ENCODE results near the gene RAB40AL. TPM values are rescaled to one million over a fixed set of nuclear protein-coding genes. Genes with fewer than 3 reads are reported as not detected.

RAB40AL gene
- total RNA-seq, 1 donor from 2014 or later = not detected

DNA sequence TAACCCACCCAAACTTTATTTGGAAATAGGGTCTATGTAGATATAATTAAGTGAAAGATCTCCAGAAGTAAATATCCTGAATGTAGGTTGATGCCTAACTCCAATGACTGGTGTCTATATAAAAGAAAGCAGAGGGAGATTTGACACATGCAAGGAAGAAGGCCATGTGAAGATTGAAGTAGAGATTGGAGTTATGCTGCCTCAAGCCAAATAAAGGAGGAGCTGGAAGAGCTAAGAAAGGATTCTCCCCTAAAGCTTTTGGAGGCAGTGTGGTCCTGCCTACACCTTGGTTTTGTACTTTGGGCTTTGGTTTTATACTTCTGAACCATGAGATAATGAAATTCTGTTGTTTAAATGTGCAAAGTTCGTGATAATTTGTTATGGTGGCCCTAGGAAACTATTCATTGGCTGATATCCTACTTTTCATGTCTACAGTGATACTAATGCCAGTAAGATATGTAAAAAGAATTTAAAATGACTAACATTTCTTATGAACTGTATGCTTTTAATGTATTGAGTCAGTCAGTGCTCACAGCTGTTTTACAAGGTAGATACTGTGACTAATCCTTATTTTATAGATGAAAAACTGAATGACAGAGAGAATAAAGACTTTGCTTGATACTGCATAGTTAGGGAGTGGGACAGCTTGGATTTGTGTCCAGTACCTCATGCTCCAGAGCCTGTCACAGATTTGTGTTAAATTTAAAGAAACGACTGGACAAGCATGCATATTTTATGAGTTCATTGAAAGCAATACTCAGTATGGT is 5.9 kb upstream of the RAB40AL start:
- Histone ChIP-seq H3K36me3 (no peaks in the 10 kb centered on the region), H3K9me3 (replicated peaks) (no peaks in the 10 kb centered on the region), H3K27ac (replicated peaks) (no peak overlapping the region), H3K4me1 (no peaks in the 10 kb centered on the region), H3K4me3 (no peak overlapping the region), H3K27me3 (ENCODE audit: low read depth) (no peaks in the 10 kb centered on the region)
- TF ChIP-seq, protein P1, sequence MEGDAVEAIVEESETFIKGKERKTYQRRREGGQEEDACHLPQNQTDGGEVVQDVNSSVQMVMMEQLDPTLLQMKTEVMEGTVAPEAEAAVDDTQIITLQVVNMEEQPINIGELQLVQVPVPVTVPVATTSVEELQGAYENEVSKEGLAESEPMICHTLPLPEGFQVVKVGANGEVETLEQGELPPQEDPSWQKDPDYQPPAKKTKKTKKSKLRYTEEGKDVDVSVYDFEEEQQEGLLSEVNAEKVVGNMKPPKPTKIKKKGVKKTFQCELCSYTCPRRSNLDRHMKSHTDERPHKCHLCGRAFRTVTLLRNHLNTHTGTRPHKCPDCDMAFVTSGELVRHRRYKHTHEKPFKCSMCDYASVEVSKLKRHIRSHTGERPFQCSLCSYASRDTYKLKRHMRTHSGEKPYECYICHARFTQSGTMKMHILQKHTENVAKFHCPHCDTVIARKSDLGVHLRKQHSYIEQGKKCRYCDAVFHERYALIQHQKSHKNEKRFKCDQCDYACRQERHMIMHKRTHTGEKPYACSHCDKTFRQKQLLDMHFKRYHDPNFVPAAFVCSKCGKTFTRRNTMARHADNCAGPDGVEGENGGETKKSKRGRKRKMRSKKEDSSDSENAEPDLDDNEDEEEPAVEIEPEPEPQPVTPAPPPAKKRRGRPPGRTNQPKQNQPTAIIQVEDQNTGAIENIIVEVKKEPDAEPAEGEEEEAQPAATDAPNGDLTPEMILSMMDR (IDR thresholded peaks at IDR 0.05; ENCODE audit: borderline replicate concordance) = no peak
- intact Hi-C loops (cut with micrococcal nuclease) = no loop called here
- DNase-seq = no peak

DNA sequence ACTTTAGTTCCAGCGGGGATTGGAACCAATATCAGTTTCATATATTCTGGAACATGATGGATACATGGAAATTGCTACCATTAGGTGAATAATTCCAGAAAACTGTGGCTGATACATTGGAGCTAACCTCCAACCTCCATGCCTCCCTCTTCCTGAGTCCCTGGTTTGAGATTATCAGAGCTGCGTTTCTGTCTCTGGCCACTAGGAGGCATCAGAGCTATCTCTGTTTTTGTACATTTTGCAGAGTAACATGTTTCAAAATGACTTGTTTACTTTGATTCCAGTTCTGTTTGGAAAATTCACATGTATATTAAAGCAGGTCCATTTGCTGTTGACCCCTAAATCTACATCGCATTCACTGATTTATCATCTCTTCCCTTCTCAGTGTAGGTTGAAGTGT is 2.4 kb upstream of the RAB40AL start:
- no peak overlapping the region for H3K27ac ChIP-seq (replicated peaks)
- H3K27me3 ChIP-seq (ENCODE audit: low read depth) = no peaks in the 10 kb centered on the region
- H3K9me3 ChIP-seq (replicated peaks) = no peaks in the 10 kb centered on the region
- no peaks in the 10 kb centered on the region for H3K36me3 ChIP-seq
- no peak for DNase-seq
- no peaks in the 10 kb centered on the region for H3K4me1 ChIP-seq
- H3K4me3 ChIP-seq = no peak overlapping the region
- TF ChIP-seq, protein P1 (IDR thresholded peaks at IDR 0.05; ENCODE audit: borderline replicate concordance) = peak; percentile 63
- intact Hi-C loops (cut with micrococcal nuclease) = no loop called here

DNA sequence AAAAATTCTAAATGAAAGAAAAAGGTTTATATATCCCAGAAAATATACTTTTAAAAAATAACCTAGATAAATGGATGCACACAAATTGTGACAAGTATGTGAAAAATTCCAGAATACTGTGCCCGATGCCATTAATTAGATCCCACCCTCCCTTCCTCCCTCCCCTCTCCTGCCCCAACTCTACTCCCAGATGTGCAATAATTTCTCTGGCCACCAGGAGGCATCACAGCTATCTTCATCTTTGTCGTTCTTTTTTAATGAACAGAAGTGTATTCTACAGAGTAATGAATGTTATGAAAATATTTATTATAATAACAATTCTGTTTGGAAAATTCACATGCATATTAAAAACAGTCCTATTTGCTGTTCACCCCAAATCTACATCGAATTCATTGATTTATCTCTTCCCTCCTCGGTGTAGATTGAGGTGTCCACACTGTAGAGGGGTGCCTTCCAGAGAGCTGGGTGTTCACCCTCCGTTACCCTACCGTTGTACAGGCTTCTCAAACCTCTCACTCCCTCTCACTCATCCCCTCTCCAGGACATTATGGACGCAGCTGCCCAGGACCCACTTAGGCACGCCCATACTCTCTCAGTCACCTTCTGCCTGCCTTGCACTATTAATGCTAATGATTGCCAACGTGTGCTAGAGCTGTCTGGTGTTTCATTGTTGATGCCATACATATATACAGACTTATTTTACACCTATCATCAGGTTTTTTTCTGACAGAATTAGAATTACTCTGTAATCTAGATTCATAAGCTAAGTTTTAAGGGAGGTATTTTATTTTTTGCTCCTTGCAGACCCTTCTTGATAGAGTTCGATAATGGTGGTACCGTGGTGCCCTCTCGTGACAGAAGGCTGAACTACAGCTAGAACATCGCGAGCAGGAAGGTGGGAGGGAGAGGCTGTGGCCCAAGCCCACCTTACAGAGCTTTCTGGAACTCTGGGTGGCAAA is 14.1 kb downstream of the RAB40AL start:
- Histone ChIP-seq H3K36me3 (no peaks in the 10 kb centered on the region), H3K9me3 (replicated peaks) (no peaks in the 10 kb centered on the region), H3K27ac (replicated peaks) (no peak overlapping the region), H3K4me3 (peak overlapping the region; percentile 21), H3K4me1 (no peaks in the 10 kb centered on the region), H3K27me3 (ENCODE audit: low read depth) (no peaks in the 10 kb centered on the region)
- intact Hi-C loops (cut with micrococcal nuclease) = no loop called here
- DNase-seq = peak; percentile 13
- TF ChIP-seq, protein P1 (IDR thresholded peaks at IDR 0.05; ENCODE audit: borderline replicate concordance) = peak; percentile 61

GRCh38 chrX:102957751-102958150 is 20.7 kb downstream of the RAB40AL start:
- intact Hi-C loops (cut with micrococcal nuclease) = no loop called here
- TF ChIP-seq, protein P1 (IDR thresholded peaks at IDR 0.05; ENCODE audit: borderline replicate concordance) = no peak
- no peak overlapping the region for H3K27ac ChIP-seq (replicated peaks)

GRCh38 chrX:102958794-102959193 is 21.7 kb downstream of the RAB40AL start:
- no peak overlapping the region for H3K27ac ChIP-seq (replicated peaks)
- intact Hi-C loops (cut with micrococcal nuclease) = no loop called here
- H3K9me3 ChIP-seq (replicated peaks) = no peaks in the 10 kb centered on the region
- H3K36me3 ChIP-seq = no peaks in the 10 kb centered on the region
- no peaks in the 10 kb centered on the region for H3K4me1 ChIP-seq
- H3K27me3 ChIP-seq (ENCODE audit: low read depth) = no peaks in the 10 kb centered on the region
- no peak overlapping the region for H3K4me3 ChIP-seq
- DNase-seq = no peak
- TF ChIP-seq, protein P1 (IDR thresholded peaks at IDR 0.05; ENCODE audit: borderline replicate concordance) = no peak

More at GRCh38 chrX:102957751-102958150, 20.7 kb downstream of the RAB40AL start:
- Histone ChIP-seq H3K36me3 (no peaks in the 10 kb centered on the region), H3K27me3 (ENCODE audit: low read depth) (no peaks in the 10 kb centered on the region), H3K4me1 (no peaks in the 10 kb centered on the region), H3K9me3 (replicated peaks) (no peaks in the 10 kb centered on the region), H3K4me3 (no peak overlapping the region)
- no peak for DNase-seq
